H1 (cell line): ENCODE data around the gene PDE4B. TPM values are rescaled to one million over a fixed set of nuclear protein-coding genes. Genes with fewer than 3 reads are reported as not detected.

Source experiments
- CTCF ChIA-PET: fragments of 300-600 bp; sonication (Branson Sonifier 250); formaldehyde crosslinking; loops from one replicate; lab custom pipeline; 2021; ENCODE audit not compliant: partially characterized antibody; lab: Charles Lee
- POLR2A ChIA-PET: fragments of 300-600 bp; sonication (Branson Sonifier 250); formaldehyde crosslinking; loops from one replicate; lab custom pipeline; 2021; ENCODE audit warnings: inconsistent platforms; ENCODE audit not compliant: partially characterized antibody; lab: Charles Lee
- DNase-seq, 2 experiments: peaks; one replicate each; pipeline versions ENCODE4 v3.0.0 to v3.0.0-alpha.2; 2010 to 2022; ENCODE audit warnings: low spot score in 2 of 2, low read depth in 1 of 2, mixed read lengths in 1 of 2
- FAIRE-seq: peaks from 2 replicates; lab custom pipeline; 2011; peaks lifted over from hg19 to GRCh38; lab: Jason Lieb, UNC
- H2AFZ ChIP-seq: 2 replicates; pipeline ENCODE4 v1.8.1; 2012; ENCODE audit warnings: low read length, inconsistent platforms
- H2AK5ac ChIP-seq: 2 replicates; pipeline ENCODE4 v1.6.1; 2013; ENCODE audit warnings: low read depth, low read length
- H2BK120ac ChIP-seq: replicated peaks from 2 replicates; pipeline ENCODE3; 2013; ENCODE audit warnings: low read depth, low read length, inconsistent platforms
- H2BK12ac ChIP-seq: 2 replicates; pipeline ENCODE4 v1.6.1; 2013; ENCODE audit warnings: low read depth, low read length
- H2BK15ac ChIP-seq: 2 replicates; pipeline ENCODE4 v1.6.1; 2013; ENCODE audit warnings: low read length
- H2BK20ac ChIP-seq: 2 replicates; pipeline ENCODE4 v1.6.1; 2013; ENCODE audit warnings: low read length
- H2BK5ac ChIP-seq: 2 replicates; pipeline ENCODE4 v1.6.1; 2013; ENCODE audit warnings: low read depth, low read length
- H3K14ac ChIP-seq: 2 replicates; pipeline ENCODE4 v1.6.1; 2013; ENCODE audit warnings: inconsistent platforms; ENCODE audit not compliant: insufficient read length
- H3K18ac ChIP-seq: 2 replicates; pipeline ENCODE4 v1.6.1; 2013; ENCODE audit warnings: low read length; ENCODE audit errors: extremely low read depth
- H3K23ac ChIP-seq: 2 replicates; pipeline ENCODE4 v1.6.1; 2013; ENCODE audit warnings: inconsistent platforms; ENCODE audit not compliant: insufficient read length
- H3K23me2 ChIP-seq: 2 replicates; pipeline ENCODE4 v1.6.1; 2013; ENCODE audit warnings: low read depth, low read length
- H3K27ac ChIP-seq: 2 replicates; pipeline ENCODE4 v1.6.1; 2011; ENCODE audit warnings: low read depth, low read length, inconsistent platforms
- H3K27me3 ChIP-seq, 4 experiments: replicated peaks in 1 of 4; 1 replicate in 1 of 4; 2 replicates in 3 of 4; pipeline versions ENCODE4 v1.6.1 to v1.8.1; 2011 to 2013; ENCODE audit warnings: low read length in 3 of 4, mild to moderate bottlenecking in 3 of 4, inconsistent platforms in 2 of 4, mixed read lengths in 2 of 4, moderate library complexity in 1 of 4; ENCODE audit not compliant: control insufficient read depth in 3 of 4, insufficient read depth in 3 of 4; ENCODE audit errors: extremely low read depth in 1 of 4
- H3K36me3 ChIP-seq, 4 experiments: 2 replicates each; pipeline versions ENCODE4 v1.6.1 to v1.8.1; 2011 to 2013; ENCODE audit warnings: mild to moderate bottlenecking in 4 of 4, low read length in 3 of 4, moderate library complexity in 2 of 4, control low read depth in 1 of 4, inconsistent platforms in 1 of 4; ENCODE audit not compliant: insufficient read depth in 4 of 4, control insufficient read depth in 2 of 4
- H3K4ac ChIP-seq: replicated peaks from 2 replicates; pipeline ENCODE3; 2013; ENCODE audit warnings: low read length, low read depth, mixed read lengths, inconsistent platforms; ENCODE audit not compliant: insufficient read length
- H3K4me1 ChIP-seq, 4 experiments: replicated peaks in 1 of 4; 1 replicate in 1 of 4; 2 replicates in 3 of 4; pipeline versions ENCODE4 v1.6.1 to v1.8.1; 2011 to 2013; ENCODE audit warnings: low read length in 3 of 4, inconsistent platforms in 2 of 4, mixed read lengths in 1 of 4; ENCODE audit not compliant: insufficient read depth in 4 of 4, control insufficient read depth in 3 of 4
- H3K4me2 ChIP-seq, 2 experiments: 2 replicates each; pipeline versions ENCODE4 v1.6.1 to v1.8.1; 2011 to 2013; ENCODE audit warnings: low read depth in 2 of 2, low read length in 2 of 2, control low read depth in 1 of 2, inconsistent platforms in 1 of 2, mild to moderate bottlenecking in 1 of 2; ENCODE audit not compliant: insufficient read depth in 1 of 2
- H3K4me3 ChIP-seq, 4 experiments: fragments of 200-600, 300-600 bp in 1 of 4; sonication (generic), shearing (Covaris generic), sonication (Bioruptor Twin) in 1 of 4; 2 replicates each; pipeline versions ENCODE4 v1.5.1 to v1.8.1; 2011 to 2016; ENCODE audit warnings: low read length in 4 of 4, low read depth in 3 of 4, control low read depth in 2 of 4, inconsistent platforms in 2 of 4, mild to moderate bottlenecking in 2 of 4, mixed read lengths in 1 of 4, moderate library complexity in 1 of 4; ENCODE audit not compliant: insufficient read depth in 2 of 4; ENCODE audit errors: extremely low read depth in 1 of 4
- H3K56ac ChIP-seq: replicated peaks from 2 replicates; pipeline ENCODE3; 2013; ENCODE audit warnings: low read depth, mild to moderate bottlenecking, mixed read lengths, low read length, inconsistent platforms; ENCODE audit not compliant: insufficient read length
- H3K79me1 ChIP-seq: 2 replicates; pipeline ENCODE4 v1.6.1; 2013; ENCODE audit warnings: low read depth, low read length, control low read depth
- H3K79me2 ChIP-seq, 2 experiments: 2 replicates each; pipeline versions ENCODE4 v1.6.1 to v1.8.1; 2012 to 2013; ENCODE audit warnings: low read length in 2 of 2, mild to moderate bottlenecking in 2 of 2, inconsistent platforms in 1 of 2; ENCODE audit not compliant: insufficient read depth in 2 of 2, control insufficient read depth in 1 of 2
- H3K9ac ChIP-seq, 4 experiments: replicated peaks in 1 of 4; 1 replicate in 1 of 4; 2 replicates in 3 of 4; pipeline versions ENCODE4 v1.6.1 to v1.8.1; 2011 to 2013; ENCODE audit warnings: low read depth in 3 of 4, low read length in 3 of 4, control low read depth in 2 of 4, mild to moderate bottlenecking in 2 of 4, moderate library complexity in 2 of 4, inconsistent platforms in 1 of 4; ENCODE audit errors: extremely low read depth in 1 of 4
- H3K9me3 ChIP-seq, 2 experiments: 2 replicates each; pipeline versions ENCODE4 v1.6.1 to v1.8.1; 2012 to 2013; ENCODE audit warnings: mild to moderate bottlenecking in 2 of 2, moderate library complexity in 2 of 2, control low read depth in 1 of 2, inconsistent platforms in 1 of 2, low read depth in 1 of 2, low read length in 1 of 2, mixed read lengths in 1 of 2; ENCODE audit not compliant: insufficient read depth in 2 of 2
- H4K20me1 ChIP-seq, 2 experiments: replicated peaks in 1 of 2; 2 replicates each; pipeline versions ENCODE3 to v1.8.1; 2011 to 2013; ENCODE audit warnings: inconsistent platforms in 2 of 2, low read length in 2 of 2, mild to moderate bottlenecking in 1 of 2; ENCODE audit not compliant: insufficient read depth in 2 of 2, control insufficient read depth in 1 of 2
- H4K5ac ChIP-seq: 2 replicates; pipeline ENCODE4 v1.6.1; 2013; ENCODE audit warnings: low read length, low read depth, mixed read lengths, inconsistent platforms; ENCODE audit not compliant: insufficient read length
- H4K8ac ChIP-seq: 2 replicates; pipeline ENCODE4 v1.8.0; 2013; ENCODE audit warnings: mild to moderate bottlenecking, moderate library complexity, low read length, inconsistent platforms; ENCODE audit not compliant: insufficient read depth; ENCODE audit errors: extremely low read depth
- H4K91ac ChIP-seq: replicated peaks from 2 replicates; pipeline ENCODE3; 2013; ENCODE audit warnings: low read length, mixed read lengths, inconsistent platforms; ENCODE audit not compliant: insufficient read length
- SP2 ChIP-seq: IDR thresholded peaks from 2 replicates; pipeline ENCODE4 v1.6.1; 2012; ENCODE audit warnings: mild to moderate bottlenecking, low read length, inconsistent platforms
- WGBS, 2 experiments: shearing (Covaris generic) in 1 of 2; methylation state at CpG; one replicate each; pipeline versions ENCODE4 v1.1.6 to v1.1.7; 2013 to 2015; ENCODE audit warnings: low lambda C conversion rate in 2 of 2, mixed read lengths in 2 of 2, inconsistent platforms in 1 of 2, low coverage in 1 of 2, missing lambda C conversion rate in 1 of 2; ENCODE audit not compliant: insufficient replicate concordance in 2 of 2, insufficient coverage in 1 of 2, insufficient read length in 1 of 2; ENCODE audit errors: extremely low coverage in 1 of 2, missing lambda C conversion rate in 1 of 2; 5-methylcytosine and 5-hydroxymethylcytosine counted together
- polyA plus RNA-seq, 7 experiments: library from polyadenylated mRNA; depleted of rRNA in 3 of 7; stranded (reverse) in 5 of 7; unstranded in 2 of 7; fragments of >200 nt in 5 of 7; fragments of 200-250 nt in 2 of 7; gene quantifications; 1 replicate in 5 of 7; 2 replicates in 1 of 7; 4 replicates in 1 of 7; pipeline versions ENCODE4 v1.2.1 to v1.2.3, GENCODE V29; 2011 to 2013; ENCODE audit warnings: missing spikeins in 2 of 7, mixed read lengths in 2 of 7
- total RNA-seq: library from RNA; stranded (reverse); fragmentation: NEBNext Ultra II Directional; extraction: Animal tissue kit (Norgen Biotek cat#: 25700); gene quantifications from 2 replicates; pipeline ENCODE4 v1.2.1, GENCODE V29; 2021
- TF ChIP-seq, protein P1 (sequence below): IDR thresholded peaks from 2 replicates; pipeline ENCODE4 v1.6.1; 2011; ENCODE audit warnings: low read length, improper control_type of control experiment

Gene PDE4B
- total and polyA plus RNA-seq, 2 of the 8 experiments (the other 6 are each of a cell fraction or from before 2014, with no cell fraction given) = 5.0 to 15.1 TPM

DNA sequence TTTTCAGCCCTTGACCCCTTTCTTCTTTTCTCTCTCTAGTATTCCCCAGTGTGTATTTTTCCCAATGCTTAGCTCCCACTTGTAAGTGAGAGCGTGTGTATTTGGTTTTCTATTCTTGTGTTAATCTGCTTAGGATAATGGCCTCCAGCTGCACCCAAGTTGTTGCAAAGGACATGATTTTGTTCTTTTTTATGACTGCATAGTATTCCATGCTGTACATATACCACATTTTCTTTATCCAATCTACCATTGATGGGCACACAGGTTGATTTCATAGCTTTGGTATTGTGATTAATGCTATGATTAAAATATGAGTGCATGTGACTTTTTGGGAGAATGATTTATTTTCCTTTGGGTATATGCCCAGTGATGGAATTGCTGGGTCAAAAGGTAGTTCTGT is 104.8 kb downstream of the PDE4B start:
- no peak overlapping the region for H3K9ac ChIP-seq
- DNase-seq = no peak
- no peak overlapping the region for H2AK5ac ChIP-seq
- CTCF ChIA-PET = no interaction called here
- no peak overlapping the region for H3K14ac ChIP-seq
- H3K4me1 ChIP-seq = no peaks in the 10 kb centered on the region
- no peaks in the 10 kb centered on the region for H3K9me3 ChIP-seq
- no peak overlapping the region for H4K91ac ChIP-seq
- H3K23ac ChIP-seq = no peak overlapping the region
- H3K18ac ChIP-seq = no peak overlapping the region
- H2BK15ac ChIP-seq = no peak overlapping the region
- H4K5ac ChIP-seq = no peak overlapping the region
- no peak overlapping the region for H3K4ac ChIP-seq
- no peaks in the 10 kb centered on the region for H3K27me3 ChIP-seq
- peaks cover 0 to 1% of the 10 kb centered on the region in 2 experiments for H4K20me1 ChIP-seq
- H3K27ac ChIP-seq = no peak overlapping the region
- H3K79me1 ChIP-seq = no peaks in the 10 kb centered on the region
- 79% methylated on average over 1 of the region's 1 CpG; no CpG with 5 or more reads in 1 of the 2 experiments for WGBS, 2 experiments
- H3K79me2 ChIP-seq = no peaks in the 10 kb centered on the region
- FAIRE-seq = no peak
- no peak overlapping the region for H3K56ac ChIP-seq
- no peak overlapping the region for H3K4me2 ChIP-seq
- no peak overlapping the region for H3K4me3 ChIP-seq
- no peak overlapping the region for H4K8ac ChIP-seq
- H2BK20ac ChIP-seq = no peak overlapping the region
- no peak overlapping the region for H2BK5ac ChIP-seq
- POLR2A ChIA-PET = no interaction called here
- no peaks in the 10 kb centered on the region for H3K23me2 ChIP-seq
- H2AFZ ChIP-seq = no peak overlapping the region
- H3K36me3 ChIP-seq = no peaks in the 10 kb centered on the region
- no peak overlapping the region for H2BK120ac ChIP-seq
- H2BK12ac ChIP-seq = no peak overlapping the region
- TF ChIP-seq, protein P1, sequence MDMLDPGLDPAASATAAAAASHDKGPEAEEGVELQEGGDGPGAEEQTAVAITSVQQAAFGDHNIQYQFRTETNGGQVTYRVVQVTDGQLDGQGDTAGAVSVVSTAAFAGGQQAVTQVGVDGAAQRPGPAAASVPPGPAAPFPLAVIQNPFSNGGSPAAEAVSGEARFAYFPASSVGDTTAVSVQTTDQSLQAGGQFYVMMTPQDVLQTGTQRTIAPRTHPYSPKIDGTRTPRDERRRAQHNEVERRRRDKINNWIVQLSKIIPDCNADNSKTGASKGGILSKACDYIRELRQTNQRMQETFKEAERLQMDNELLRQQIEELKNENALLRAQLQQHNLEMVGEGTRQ = no peak
- TF ChIP-seq SP2 = no peak
